OCI-LY1 (cell line): ENCODE data around the gene ZNF808.

Source experiments
- EZH2 ChIP-seq: fragments of 200-600 bp; sonication (generic), shearing (Covaris generic); IDR thresholded peaks from 2 replicates; pipeline ENCODE4 v1.8.0; 2017; ENCODE audit warnings: borderline replicate concordance, mixed run types, mild to moderate bottlenecking, antibody characterized with exemption, low read length, moderate library complexity, mixed read lengths
- TF ChIP-seq, protein P1 (sequence below): fragments of 200-600 bp; sonication (generic), shearing (Covaris generic); IDR thresholded peaks from 2 replicates; pipeline ENCODE4 v1.5.1; 2017; ENCODE audit warnings: mild to moderate bottlenecking, antibody characterized with exemption, low read length, moderate library complexity, mixed read lengths

DNA sequence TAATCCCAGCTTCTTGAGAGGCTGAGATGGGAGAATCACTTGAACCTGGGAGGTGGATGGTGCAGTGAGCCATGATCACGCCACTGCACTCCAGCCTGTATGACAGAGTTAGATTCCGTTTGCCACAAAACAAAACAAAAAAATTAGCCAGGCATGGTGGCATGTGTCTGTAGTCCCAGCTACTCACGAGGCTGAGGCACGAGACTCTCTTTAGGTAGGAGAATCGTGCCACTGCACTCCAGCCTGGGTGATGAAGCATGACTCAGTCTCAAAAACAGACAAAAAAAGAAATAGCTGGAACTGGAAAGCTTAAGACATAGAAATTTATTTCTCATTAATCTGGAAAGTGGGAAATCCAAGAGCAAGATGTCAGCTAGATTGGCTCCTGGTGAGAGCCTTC lies 20.2 kb upstream of the ZNF808 start:
- TF ChIP-seq, protein P1, sequence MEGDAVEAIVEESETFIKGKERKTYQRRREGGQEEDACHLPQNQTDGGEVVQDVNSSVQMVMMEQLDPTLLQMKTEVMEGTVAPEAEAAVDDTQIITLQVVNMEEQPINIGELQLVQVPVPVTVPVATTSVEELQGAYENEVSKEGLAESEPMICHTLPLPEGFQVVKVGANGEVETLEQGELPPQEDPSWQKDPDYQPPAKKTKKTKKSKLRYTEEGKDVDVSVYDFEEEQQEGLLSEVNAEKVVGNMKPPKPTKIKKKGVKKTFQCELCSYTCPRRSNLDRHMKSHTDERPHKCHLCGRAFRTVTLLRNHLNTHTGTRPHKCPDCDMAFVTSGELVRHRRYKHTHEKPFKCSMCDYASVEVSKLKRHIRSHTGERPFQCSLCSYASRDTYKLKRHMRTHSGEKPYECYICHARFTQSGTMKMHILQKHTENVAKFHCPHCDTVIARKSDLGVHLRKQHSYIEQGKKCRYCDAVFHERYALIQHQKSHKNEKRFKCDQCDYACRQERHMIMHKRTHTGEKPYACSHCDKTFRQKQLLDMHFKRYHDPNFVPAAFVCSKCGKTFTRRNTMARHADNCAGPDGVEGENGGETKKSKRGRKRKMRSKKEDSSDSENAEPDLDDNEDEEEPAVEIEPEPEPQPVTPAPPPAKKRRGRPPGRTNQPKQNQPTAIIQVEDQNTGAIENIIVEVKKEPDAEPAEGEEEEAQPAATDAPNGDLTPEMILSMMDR = no peak
- no peak for TF ChIP-seq EZH2
